H9 (cell line): ENCODE data around the gene TUBGCP6. TPM values are rescaled to one million over a fixed set of nuclear protein-coding genes. Genes with fewer than 3 reads are reported as not detected.

Experiments
- DNase-seq: peaks from one replicate; pipeline ENCODE4 v3.0.0-alpha.2; 2017
- H2AFZ ChIP-seq: one replicate; pipeline ENCODE4 v1.6.1; 2013; ENCODE audit warnings: mild to moderate bottlenecking, low read length, control low read depth, moderate library complexity
- H2AK5ac ChIP-seq: 2 replicates; pipeline ENCODE4 v1.6.1; 2013; ENCODE audit warnings: low read length, control low read depth, mixed read lengths; ENCODE audit not compliant: insufficient read length
- H2BK120ac ChIP-seq: one replicate; pipeline ENCODE4 v1.6.1; 2013; ENCODE audit warnings: low read depth, mild to moderate bottlenecking, low read length, control low read depth, inconsistent platforms; ENCODE audit not compliant: poor library complexity, severe bottlenecking
- H2BK12ac ChIP-seq: 2 replicates; pipeline ENCODE4 v1.6.1; 2013; ENCODE audit warnings: low read length, control low read depth, mixed read lengths, low read depth; ENCODE audit not compliant: insufficient read length
- H2BK15ac ChIP-seq: 2 replicates; pipeline ENCODE4 v1.6.1; 2013; ENCODE audit warnings: low read depth, low read length, control low read depth
- H2BK20ac ChIP-seq: one replicate; pipeline ENCODE4 v1.6.1; 2013; ENCODE audit warnings: low read depth, mild to moderate bottlenecking, low read length, control low read depth, inconsistent platforms; ENCODE audit not compliant: poor library complexity, severe bottlenecking
- H2BK5ac ChIP-seq: 2 replicates; pipeline ENCODE4 v1.6.1; 2013; ENCODE audit warnings: low read length, control low read depth, mixed read lengths; ENCODE audit not compliant: insufficient read length
- H3K14ac ChIP-seq: 2 replicates; pipeline ENCODE4 v1.6.1; 2013; ENCODE audit warnings: low read length, control low read depth; ENCODE audit not compliant: insufficient read depth
- H3K18ac ChIP-seq: 2 replicates; pipeline ENCODE4 v1.6.1; 2013; ENCODE audit warnings: low read depth, mild to moderate bottlenecking, mixed read lengths, low read length, control low read depth; ENCODE audit not compliant: insufficient read length
- H3K23ac ChIP-seq: 2 replicates; pipeline ENCODE4 v1.6.1; 2013; ENCODE audit warnings: low read length, control low read depth, mixed read lengths, low read depth; ENCODE audit not compliant: insufficient read length
- H3K23me2 ChIP-seq: 2 replicates; pipeline ENCODE4 v1.6.1; 2013; ENCODE audit warnings: low read depth, mild to moderate bottlenecking, mixed read lengths, low read length, control low read depth; ENCODE audit not compliant: insufficient read length, poor library complexity, severe bottlenecking
- H3K27ac ChIP-seq: 2 replicates; pipeline ENCODE4 v1.5.1; 2013; ENCODE audit warnings: low read length, control low read depth, mixed read lengths, low read depth; ENCODE audit not compliant: insufficient read length
- H3K27me3 ChIP-seq: 2 replicates; pipeline ENCODE4 v1.6.1; 2013; ENCODE audit warnings: low read length, control low read depth, inconsistent platforms; ENCODE audit not compliant: insufficient read depth
- H3K4ac ChIP-seq: 2 replicates; pipeline ENCODE4 v1.6.1; 2013; ENCODE audit warnings: low read depth, mild to moderate bottlenecking, control low read depth, inconsistent platforms, low read length, moderate library complexity
- H3K4me1 ChIP-seq: 2 replicates; pipeline ENCODE4 v1.6.1; 2013; ENCODE audit warnings: low read length, control low read depth, inconsistent platforms; ENCODE audit not compliant: insufficient read depth
- H3K4me2 ChIP-seq: 2 replicates; pipeline ENCODE4 v1.6.1; 2013; ENCODE audit warnings: low read length, control low read depth, mixed read lengths; ENCODE audit not compliant: insufficient read length, insufficient read depth
- H3K56ac ChIP-seq: 2 replicates; pipeline ENCODE4 v1.6.1; 2013; ENCODE audit warnings: low read depth, mild to moderate bottlenecking, mixed read lengths, low read length, control low read depth; ENCODE audit not compliant: insufficient read length
- H3K79me1 ChIP-seq: 2 replicates; pipeline ENCODE4 v1.6.1; 2013; ENCODE audit warnings: low read depth, mild to moderate bottlenecking, moderate library complexity, low read length, control low read depth, inconsistent platforms; ENCODE audit not compliant: insufficient read depth, poor library complexity, severe bottlenecking
- H3K79me2 ChIP-seq: 2 replicates; pipeline ENCODE4 v1.6.1; 2013; ENCODE audit warnings: low read length, control low read depth, inconsistent platforms; ENCODE audit not compliant: insufficient read depth
- H3K9ac ChIP-seq: 2 replicates; pipeline ENCODE4 v1.6.1; 2013; ENCODE audit warnings: low read length, control low read depth, mixed read lengths; ENCODE audit not compliant: insufficient read length; ENCODE audit errors: extremely low read depth
- H3K9me3 ChIP-seq: one replicate; pipeline ENCODE4 v1.6.1; 2013; ENCODE audit warnings: low read depth, low read length, inconsistent platforms; ENCODE audit not compliant: control insufficient read depth
- H3T11ph ChIP-seq: one replicate; pipeline ENCODE4 v1.6.1; 2013; ENCODE audit warnings: mild to moderate bottlenecking, low read length, control low read depth, inconsistent platforms
- H4K20me1 ChIP-seq: one replicate; pipeline ENCODE4 v1.6.1; 2013; ENCODE audit not compliant: control insufficient read depth, insufficient read length, insufficient read depth
- H4K5ac ChIP-seq: 2 replicates; pipeline ENCODE4 v1.6.1; 2013; ENCODE audit warnings: low read depth, mild to moderate bottlenecking, mixed read lengths, low read length, control low read depth; ENCODE audit not compliant: insufficient read length
- H4K8ac ChIP-seq: replicated peaks from 2 replicates; pipeline ENCODE4 v1.6.1; 2013; ENCODE audit warnings: low read length, control low read depth, mixed read lengths, low read depth; ENCODE audit not compliant: insufficient read length
- H4K91ac ChIP-seq: 2 replicates; pipeline ENCODE4 v1.6.1; 2013; ENCODE audit warnings: low read depth, mild to moderate bottlenecking, moderate library complexity, mixed read lengths, low read length, control low read depth; ENCODE audit not compliant: insufficient read length
- H3K27ac Mint-ChIP-seq, 3 experiments: 2 replicates in 2 of 3; 3 replicates in 1 of 3; pipeline ENCODE4 v1.8.0; 2020 to 2021; ENCODE audit warnings: mixed read lengths in 3 of 3, mild to moderate bottlenecking in 1 of 3, moderate library complexity in 1 of 3
- H3K27me3 Mint-ChIP-seq: 2 replicates; pipeline ENCODE4 v1.8.0; 2021; ENCODE audit warnings: low read depth, mild to moderate bottlenecking, moderate library complexity, mixed read lengths
- H3K36me3 Mint-ChIP-seq, 3 experiments: 2 replicates in 2 of 3; 3 replicates in 1 of 3; pipeline ENCODE4 v1.8.0; 2020 to 2021; ENCODE audit warnings: low read depth in 3 of 3, mixed read lengths in 3 of 3; ENCODE audit not compliant: insufficient read depth in 1 of 3
- H3K4me1 Mint-ChIP-seq, 2 experiments: 2 replicates each; pipeline ENCODE4 v1.8.0; 2020; ENCODE audit warnings: mixed read lengths in 2 of 2
- H3K4me3 Mint-ChIP-seq, 2 experiments: 2 replicates in 1 of 2; 3 replicates in 1 of 2; pipeline ENCODE4 v1.8.0; 2020 to 2021; ENCODE audit warnings: mild to moderate bottlenecking in 2 of 2, mixed read lengths in 2 of 2, moderate library complexity in 1 of 2
- H3K9me3 Mint-ChIP-seq, 2 experiments: 2 replicates in 1 of 2; 3 replicates in 1 of 2; pipeline ENCODE4 v1.8.0; 2020; ENCODE audit warnings: mild to moderate bottlenecking in 2 of 2, mixed read lengths in 2 of 2, moderate library complexity in 1 of 2
- WGBS: extraction: QIAGEN DNeasy Blood & Tissue Kit; methylation state at CpG from one replicate; pipeline ENCODE4 v1.1.7; 2013; ENCODE audit warnings: missing lambda C conversion rate, low lambda C conversion rate, mixed read lengths; ENCODE audit not compliant: insufficient read length; ENCODE audit errors: extremely low coverage; 5-methylcytosine and 5-hydroxymethylcytosine counted together
- total RNA-seq: library from RNA; stranded (reverse); gene quantifications from 2 replicates; pipeline ENCODE4 v1.2.1, GENCODE V29; 2021
- TF ChIP-seq, protein P1 (sequence below): fragments of 200-600 bp; sonication (generic); conservative IDR thresholded peaks from 3 replicates; pipeline ENCODE4 v1.8.0; 2021; ENCODE audit warnings: antibody characterized with exemption, mild to moderate bottlenecking

The TUBGCP6 gene
- total RNA-seq, 1 experiment from 2014 or later, result 29.0 TPM

DNA sequence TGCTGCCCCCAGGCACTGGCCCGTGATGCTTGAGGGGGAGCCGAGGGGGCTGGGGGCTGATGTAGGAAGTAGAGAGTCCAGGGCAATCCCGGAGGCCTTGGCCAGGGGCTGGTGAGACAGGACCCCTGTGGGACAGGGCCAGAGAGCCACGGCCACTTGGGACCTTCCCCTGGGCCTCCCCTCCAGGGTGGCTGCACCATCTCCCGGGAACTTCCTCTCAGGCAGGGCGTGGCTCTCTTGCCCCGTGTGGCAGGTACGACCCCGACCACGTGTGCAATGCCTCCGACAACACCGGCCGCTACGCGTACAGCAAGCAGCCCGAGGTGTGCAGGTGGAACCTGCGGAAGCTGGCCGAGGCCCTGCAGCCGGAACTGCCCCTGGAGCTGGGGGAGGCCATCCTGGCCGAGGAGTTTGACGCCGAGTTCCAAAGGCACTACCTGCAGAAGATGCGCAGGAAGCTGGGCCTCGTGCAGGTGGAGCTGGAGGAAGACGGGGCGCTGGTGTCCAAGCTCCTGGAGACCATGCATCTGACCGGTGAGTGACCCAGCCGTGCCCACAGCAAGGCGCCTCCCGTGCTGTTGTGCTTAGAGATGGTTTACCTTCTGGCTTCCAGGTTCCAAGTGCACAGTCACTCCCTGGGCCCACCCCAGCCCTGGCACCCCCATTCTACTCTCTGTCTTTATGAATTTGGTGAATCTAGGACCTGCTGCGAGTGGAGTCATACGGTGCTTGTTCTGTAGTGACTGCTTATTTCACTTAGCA, 34.3 kb downstream of the TUBGCP6 start:
- Histone ChIP-seq H4K91ac (no peak overlapping the region), H3T11ph (no peak overlapping the region), H4K20me1 (no peaks in the 10 kb centered on the region), H3K56ac (no peak overlapping the region), H3K4me1 (no peaks in the 10 kb centered on the region), H3K27ac (no peak overlapping the region), H2AK5ac (no peak overlapping the region), H4K5ac (no peak overlapping the region), H3K4me2 (no peak overlapping the region), H3K4ac (no peak overlapping the region), H2BK120ac (no peak overlapping the region), H2BK15ac (no peak overlapping the region), H3K27me3 (no peaks in the 10 kb centered on the region), H3K9ac (no peak overlapping the region), H3K79me2 (peaks cover 3% of the 10 kb centered on the region; the same call in 1 of the 2 replicates), H2BK5ac (no peak overlapping the region), H2AFZ (no peak overlapping the region), H3K23ac (no peak overlapping the region), H3K18ac (no peak overlapping the region), H3K14ac (no peak overlapping the region), H3K79me1 (no peaks in the 10 kb centered on the region), H2BK20ac (no peak overlapping the region), H2BK12ac (no peak overlapping the region), H3K9me3 (no peaks in the 10 kb centered on the region), H3K23me2 (no peaks in the 10 kb centered on the region), H4K8ac (no peak overlapping the region)
- Mint-ChIP-seq H3K4me1 (peaks cover 2 to 6% of the 10 kb centered on the region in 2 experiments; a peak in 2 of 4 replicates), H3K4me3 (no peak overlapping the region), H3K9me3 (peaks cover 0 to 8% of the 10 kb centered on the region in 2 experiments; a peak in 1 of 5 replicates), H3K36me3 (peaks cover 26 to 64% (median 61%) of the 10 kb centered on the region in 3 experiments; a peak in 6 of 7 replicates), H3K27ac (no peak overlapping the region; a peak in 1 of 7 replicates), H3K27me3 (no peaks in the 10 kb centered on the region)
- no peak for DNase-seq
- WGBS, result no CpG with 5 or more reads among the region's 32 CpGs
- TF ChIP-seq, protein P1, sequence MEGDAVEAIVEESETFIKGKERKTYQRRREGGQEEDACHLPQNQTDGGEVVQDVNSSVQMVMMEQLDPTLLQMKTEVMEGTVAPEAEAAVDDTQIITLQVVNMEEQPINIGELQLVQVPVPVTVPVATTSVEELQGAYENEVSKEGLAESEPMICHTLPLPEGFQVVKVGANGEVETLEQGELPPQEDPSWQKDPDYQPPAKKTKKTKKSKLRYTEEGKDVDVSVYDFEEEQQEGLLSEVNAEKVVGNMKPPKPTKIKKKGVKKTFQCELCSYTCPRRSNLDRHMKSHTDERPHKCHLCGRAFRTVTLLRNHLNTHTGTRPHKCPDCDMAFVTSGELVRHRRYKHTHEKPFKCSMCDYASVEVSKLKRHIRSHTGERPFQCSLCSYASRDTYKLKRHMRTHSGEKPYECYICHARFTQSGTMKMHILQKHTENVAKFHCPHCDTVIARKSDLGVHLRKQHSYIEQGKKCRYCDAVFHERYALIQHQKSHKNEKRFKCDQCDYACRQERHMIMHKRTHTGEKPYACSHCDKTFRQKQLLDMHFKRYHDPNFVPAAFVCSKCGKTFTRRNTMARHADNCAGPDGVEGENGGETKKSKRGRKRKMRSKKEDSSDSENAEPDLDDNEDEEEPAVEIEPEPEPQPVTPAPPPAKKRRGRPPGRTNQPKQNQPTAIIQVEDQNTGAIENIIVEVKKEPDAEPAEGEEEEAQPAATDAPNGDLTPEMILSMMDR, result no peak
